Activated CD4-positive, alpha-beta T cell treated with anti-CD3 and anti-CD28 coated beads for 48 hours (primary cell): ENCODE results near the gene MRPS34.
"Not testable (repeated sequence)": the region's sequence is repeated elsewhere in the genome, so short reads cannot be mapped to it uniquely, and the experiment has no call there.

Experiments used
- DNase-seq: peaks from one replicate; pipeline ENCODE4 v3.0.0-alpha.2; 2020

The MRPS34 gene

GRCh38 chr16:1772908-1773702 is at the start of gene MRPS34:
Gene MRPS34 (minus strand): TSS chr16:1773134. CDS start chr16:1773119, 15 bp downstream.
- peak; percentile 87 for DNase-seq

- no peak for DNase-seq
Observed at GRCh38 chr16:1821861-1822611, 49.1 kb upstream of the MRPS34 start.

DNA sequence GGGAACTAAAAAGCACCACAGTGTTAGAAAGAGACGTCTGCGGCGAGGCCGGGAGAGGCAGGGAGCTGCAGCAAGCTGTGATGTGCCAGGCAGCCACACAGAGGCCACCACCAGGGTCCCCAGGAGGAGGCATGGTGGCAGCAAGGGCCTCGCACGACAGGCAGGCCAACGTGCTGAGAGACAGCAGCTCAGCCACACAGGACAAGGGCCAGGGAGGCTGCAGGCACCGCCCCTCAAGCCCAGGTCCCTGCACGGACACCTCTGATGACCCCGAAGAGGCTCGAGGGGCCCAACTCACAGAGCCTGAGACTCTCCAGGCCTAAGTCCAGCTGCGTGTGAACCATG is 48.0 kb upstream of the MRPS34 start:
- DNase-seq: no peak

DNA sequence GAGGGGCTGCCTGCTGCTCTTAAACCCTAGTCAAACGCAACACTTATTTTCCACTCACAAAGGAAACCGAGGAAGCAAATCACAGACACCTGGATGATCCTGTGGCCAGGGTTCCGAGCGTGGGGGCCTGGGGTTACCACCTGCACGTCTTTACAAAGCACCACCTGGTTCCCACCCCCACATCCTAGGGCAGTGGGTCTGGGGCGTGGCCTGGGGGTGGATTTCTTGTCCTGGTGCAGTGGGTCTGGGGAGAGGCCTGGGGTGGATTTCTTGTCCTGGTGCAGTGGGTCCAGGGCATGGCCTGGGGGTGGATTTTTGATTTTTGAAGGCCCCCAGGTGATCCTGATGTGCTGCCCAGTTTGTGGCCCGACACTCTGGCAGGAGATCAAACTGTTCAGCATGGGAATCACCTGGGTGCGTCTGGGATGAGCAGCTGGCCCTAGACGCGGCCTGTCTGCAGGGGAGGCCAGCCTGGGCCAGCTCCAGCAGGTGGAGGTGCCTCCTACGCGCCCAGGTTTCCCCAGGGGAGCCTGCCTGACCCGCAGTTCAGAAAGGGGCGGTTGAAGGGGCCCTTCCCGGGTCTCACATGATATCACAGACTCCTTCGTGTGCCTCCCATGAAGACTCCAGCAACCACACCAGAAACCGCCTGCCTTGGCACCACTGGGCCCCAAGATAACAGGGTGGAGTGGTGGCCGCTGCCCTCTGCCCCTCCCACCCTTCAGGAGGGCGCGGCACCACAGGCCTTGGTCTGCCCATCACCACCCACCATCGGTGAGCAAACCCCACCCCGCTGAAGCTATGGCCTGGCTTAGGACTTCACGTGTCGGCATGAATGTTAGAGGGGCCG is 47.4 kb upstream of the MRPS34 start:
- no peak for DNase-seq

DNA sequence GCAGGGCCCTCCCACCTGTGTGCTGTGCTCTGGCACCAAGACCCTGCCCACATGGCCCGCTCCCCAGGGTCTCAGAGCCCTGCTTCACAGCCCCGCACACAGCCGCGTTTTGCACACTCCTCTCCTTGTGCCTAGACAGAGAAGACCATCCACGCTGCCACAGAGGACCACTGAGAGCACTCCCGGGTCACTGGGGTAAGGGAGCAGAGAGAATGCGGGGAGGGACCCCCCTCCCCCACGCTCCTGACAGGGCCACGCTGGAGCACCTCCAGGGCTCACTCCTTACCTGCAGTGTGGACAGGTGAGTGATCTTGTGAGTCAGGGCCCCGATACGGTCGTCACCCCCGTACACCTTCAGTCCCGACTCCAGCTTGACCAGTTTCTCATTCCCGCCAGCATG is 46.7 kb upstream of the MRPS34 start:
- no peak for DNase-seq

DNA sequence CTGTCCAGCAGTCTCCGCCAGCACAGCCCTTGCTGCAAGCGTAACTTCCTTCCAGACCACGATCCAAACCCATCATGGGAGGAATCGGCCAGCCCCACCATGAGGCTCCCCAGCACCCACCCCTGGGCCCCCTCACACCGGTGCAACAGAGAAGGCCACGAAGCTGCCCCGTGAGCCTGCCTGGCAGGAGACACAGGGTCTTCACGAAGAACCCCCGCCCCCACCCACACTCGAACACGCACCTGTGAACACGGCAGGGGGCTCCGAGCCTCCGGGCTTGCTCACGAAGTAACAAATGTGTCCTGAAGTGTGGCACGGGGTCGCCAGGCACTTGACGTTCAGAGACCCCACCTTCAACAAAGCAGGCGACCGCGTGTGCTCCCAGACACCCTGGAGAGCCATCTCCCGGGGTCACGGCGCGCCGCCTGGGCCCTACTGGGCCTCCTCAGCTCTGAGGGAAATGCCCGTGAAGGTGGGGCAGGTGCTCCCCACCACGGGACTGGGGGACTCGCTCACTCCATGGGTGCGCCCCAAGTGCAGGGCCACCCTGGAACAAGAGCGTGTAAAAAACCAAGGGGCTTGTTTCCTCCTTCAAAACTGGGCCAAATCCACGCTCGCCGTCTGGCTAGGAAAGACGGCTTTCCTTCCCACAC is 46.1 kb upstream of the MRPS34 start:
- DNase-seq: no peak

GRCh38 chr16:1818204-1818872 is 45.4 kb upstream of the MRPS34 start:
- DNase-seq: no peak

DNA sequence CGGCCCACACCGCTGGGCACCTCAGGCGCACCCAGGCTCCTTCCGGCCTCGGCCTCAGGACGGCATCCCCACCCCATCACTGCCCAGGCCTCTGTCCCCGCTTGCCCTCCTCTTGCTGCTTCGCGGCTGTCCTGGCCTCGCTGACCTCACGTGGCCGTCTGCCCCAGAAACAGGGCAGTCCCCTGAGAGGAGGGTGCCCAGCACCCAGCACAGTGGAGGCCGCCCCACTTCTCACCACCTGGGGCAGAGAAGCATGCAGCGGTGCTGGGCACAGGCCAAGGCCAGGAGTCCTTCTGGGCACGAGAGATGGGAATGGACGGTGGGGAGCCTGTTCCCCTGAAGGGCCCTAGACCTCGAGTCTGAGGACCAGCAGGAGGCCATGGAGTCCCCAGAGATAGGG is 44.8 kb upstream of the MRPS34 start:
- DNase-seq: no peak

DNA sequence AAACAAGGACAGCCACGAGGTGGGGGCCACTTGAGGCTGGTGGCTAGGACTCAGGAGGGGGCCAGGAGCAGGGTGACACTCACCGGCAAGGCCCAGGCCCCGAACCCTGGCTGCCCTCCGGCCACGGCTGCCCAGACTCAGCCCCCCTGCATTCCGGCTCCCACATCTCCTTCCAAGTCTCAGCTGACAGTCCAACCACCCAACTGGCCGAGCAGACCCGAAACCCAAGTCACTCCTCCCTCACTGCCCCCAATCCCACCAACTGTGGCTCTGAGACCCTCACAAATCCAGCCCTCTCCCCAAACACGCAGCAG is 44.3 kb upstream of the MRPS34 start:
- DNase-seq: no peak

GRCh38 chr16:1816396-1817275 is 43.7 kb upstream of the MRPS34 start:
- DNase-seq: no peak

GRCh38 chr16:1815461-1815860 is 42.5 kb upstream of the MRPS34 start:
- DNase-seq: no peak

- DNase-seq: peak; percentile 79
Observed at GRCh38 chr16:1812732-1813163, 39.8 kb upstream of the MRPS34 start.

DNA sequence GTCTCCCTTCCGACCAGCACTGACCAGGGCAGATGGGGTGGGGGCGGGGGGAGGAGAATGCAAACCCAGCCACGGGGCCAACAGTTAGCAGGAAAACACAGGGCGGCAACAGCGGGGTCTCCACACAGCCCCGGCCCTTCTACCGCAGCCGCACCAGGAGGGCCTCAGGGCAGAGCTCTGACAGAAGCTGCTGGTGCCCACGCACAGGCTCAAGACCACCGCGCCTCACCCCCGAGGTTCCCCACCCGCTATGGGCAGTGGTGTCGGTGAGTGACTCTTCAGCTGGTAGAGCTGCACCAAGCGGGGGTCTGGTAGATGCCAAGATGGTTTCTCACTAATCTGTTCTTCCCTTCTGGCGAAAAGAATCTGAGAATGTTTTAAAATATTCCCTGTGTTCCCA is 37.6 kb upstream of the MRPS34 start:
- no peak for DNase-seq

DNA sequence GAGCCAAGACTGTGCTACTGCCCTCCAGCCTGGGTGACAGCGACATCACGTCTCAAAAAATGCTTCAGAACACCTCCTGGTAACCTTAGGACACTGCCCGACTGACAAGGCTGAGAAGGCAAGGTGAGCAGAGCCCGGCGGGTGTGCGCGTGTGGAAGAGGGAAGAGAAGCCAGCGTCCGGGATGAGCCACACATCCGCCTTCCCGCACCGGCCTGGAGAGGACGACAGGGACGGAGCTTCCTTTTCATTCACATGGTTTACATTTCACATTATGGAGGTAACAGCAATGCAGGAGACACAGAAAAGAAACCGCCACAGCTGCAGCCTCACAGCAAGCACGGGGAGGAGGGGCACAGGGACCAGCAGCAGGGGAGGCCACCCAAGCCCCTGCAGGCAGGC is 37.2 kb upstream of the MRPS34 start:
- no peak for DNase-seq

DNA sequence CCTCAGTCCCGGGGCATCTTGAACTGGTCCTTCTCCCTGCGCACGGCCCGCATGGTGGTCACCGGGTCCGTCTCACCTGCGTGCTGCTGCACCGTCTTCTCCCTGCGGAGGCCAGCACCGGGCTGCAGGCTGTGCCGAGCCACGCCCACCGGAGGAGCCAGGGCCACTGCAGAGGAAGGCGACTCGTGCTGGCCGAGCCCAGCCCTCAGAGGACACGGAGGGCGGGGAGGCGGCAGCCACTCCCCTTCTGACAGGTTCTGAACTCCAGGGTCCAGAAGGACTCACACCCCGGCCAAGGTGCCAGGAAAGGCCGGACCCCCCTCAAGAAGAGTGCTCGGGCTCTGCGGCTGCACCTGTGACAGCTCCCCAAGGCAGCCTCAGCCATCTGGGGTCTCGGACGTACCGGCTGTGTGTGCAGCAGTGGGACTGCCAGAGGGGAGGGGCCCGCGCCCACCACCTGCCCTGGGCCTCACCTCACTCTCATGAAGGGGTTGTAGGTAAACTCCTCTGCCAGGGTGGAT is 36.4 kb upstream of the MRPS34 start:
- DNase-seq: no peak

DNA sequence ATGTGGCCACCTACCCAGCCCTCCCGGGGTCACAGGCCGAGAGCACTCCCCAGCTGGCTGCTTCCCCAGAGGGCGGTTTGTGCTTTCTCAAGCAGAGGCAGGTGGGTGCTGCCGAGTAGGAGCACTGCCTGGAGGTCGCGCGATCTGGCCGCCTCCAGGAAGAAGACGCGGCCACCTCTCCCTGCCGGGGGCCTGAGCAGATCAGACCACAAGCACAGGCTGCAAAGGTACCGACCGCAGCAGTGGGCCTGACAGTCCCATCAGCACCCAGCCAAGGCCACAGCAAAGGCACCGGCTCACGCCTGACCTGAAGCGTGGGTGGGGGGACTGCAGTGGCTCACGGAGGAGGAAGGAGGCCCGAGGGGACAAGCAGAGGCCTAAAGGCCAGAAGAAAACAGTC is 35.8 kb upstream of the MRPS34 start:
- DNase-seq: no peak

- no peak for DNase-seq
Observed at GRCh38 chr16:1807626-1808025, 34.7 kb upstream of the MRPS34 start.

- DNase-seq: no peak
Observed at GRCh38 chr16:1800701-1801100, 27.8 kb upstream of the MRPS34 start.

DNA sequence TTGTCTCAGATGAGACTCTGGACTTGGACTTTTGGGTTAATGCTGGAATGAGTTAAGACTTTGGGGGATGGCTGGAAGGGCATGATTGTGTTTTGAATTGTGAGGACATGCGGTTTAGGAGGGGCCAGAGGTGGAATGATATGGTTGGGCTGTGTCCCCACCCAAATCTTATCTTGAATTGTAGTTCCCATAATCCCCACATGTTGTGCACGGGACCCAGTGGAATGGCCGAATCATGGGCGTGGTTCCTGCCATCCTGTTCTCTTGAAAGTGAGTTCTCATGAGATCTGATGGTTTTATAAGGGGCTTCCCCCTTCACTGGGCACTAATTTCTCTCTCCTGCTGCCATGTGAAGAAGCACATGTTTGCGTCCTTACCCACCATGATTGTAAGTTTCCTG is 26.3 kb upstream of the MRPS34 start:
- DNase-seq: not testable (repeated sequence)

DNA sequence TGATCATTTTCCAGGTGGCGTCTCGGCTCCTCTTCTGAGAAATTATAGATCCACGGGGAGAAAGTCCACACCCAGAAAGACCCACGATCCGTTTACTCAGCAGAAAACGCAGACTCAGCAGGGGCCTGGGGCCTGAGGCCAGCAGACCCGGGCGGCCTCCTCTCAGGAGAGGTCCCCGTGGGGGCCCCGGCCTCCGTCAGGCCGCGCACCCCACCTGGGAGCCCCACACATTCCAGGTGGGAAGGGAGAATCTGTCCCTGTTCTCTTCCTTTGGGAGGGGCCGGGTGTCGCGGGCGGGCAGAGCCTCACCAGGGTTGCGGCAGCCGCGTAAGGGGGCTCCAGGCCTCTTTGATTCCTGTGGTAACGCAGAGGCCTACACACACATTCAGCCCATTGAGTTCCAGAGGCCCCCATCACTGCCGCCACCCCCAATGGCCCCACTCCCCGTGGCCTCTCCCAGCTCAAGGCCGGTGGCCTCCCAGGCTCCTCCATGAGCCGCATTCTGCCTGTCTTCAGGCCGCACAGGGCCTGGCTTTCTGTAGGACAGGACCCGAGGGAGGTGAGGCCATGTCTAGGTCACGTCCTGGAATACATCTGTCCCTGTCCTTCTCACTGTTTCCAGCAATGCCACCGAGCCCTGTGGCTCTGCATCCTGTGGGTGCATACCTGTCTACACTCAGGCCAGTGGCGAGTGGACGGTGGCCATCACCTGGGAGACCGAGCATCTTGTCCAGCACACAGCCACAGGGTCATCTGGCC is 22.2 kb upstream of the MRPS34 start:
- DNase-seq: no peak
